ENCODE data around the gene ARAP3.

Gene ARAP3

DNA sequence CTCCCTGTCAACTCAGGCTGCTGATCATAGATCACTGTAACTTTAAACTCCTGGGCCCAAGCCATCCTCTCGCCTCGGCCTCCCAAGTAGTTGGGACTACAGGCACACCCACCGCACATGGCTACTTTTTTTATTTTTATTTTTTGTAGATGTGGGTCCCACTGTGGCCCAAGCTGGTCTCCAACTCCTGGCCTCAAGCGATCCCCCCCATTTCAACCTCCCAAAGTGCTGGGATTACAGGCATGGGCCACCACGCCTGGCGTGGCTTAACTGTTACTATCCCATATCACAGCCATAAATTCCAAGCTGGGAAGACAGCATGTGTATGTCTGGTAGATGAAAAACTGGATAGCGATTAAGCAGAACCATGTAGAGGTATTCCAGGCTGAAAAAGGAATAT, 46.4 kb downstream of the ARAP3 start:
- DNase-seq (ENCODE audit: extremely low read depth, low read depth): no peak
- TF ChIP-seq CTCF (IDR thresholded peaks at IDR 0.05; ENCODE audit: low read depth, low read length, missing control alignments): no peak

DNA sequence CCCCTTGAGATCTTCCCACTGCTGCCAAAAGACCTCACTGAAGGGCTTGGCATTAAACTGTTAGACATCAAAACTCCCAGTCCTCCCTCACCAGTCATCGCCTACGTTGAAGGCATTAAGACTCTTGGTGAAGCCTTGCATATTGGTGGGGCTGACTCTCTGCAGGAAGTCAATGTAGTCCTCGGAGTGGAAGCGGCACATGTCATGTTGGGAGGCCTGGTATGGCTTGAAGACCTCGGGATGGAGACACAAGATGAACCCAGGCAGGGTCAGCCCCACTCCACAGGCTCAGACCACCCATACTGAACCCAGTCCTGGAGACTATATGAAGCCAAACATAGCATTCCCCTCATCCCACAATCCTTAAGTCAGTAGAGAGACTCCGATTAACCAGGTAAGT, 47.3 kb downstream of the ARAP3 start:
- no peak for DNase-seq (ENCODE audit: extremely low read depth, low read depth)
- no peak for TF ChIP-seq CTCF (IDR thresholded peaks at IDR 0.05; ENCODE audit: low read depth, low read length, missing control alignments)
- H3K4me3 ChIP-seq (replicated peaks; ENCODE audit: low read depth, low read length): no peak overlapping the region

More for the DNA sequence above, 46.4 kb downstream of the ARAP3 start:
- H3K4me3 ChIP-seq (replicated peaks; ENCODE audit: low read depth, low read length): peak overlapping the region; percentile 95

DNA sequence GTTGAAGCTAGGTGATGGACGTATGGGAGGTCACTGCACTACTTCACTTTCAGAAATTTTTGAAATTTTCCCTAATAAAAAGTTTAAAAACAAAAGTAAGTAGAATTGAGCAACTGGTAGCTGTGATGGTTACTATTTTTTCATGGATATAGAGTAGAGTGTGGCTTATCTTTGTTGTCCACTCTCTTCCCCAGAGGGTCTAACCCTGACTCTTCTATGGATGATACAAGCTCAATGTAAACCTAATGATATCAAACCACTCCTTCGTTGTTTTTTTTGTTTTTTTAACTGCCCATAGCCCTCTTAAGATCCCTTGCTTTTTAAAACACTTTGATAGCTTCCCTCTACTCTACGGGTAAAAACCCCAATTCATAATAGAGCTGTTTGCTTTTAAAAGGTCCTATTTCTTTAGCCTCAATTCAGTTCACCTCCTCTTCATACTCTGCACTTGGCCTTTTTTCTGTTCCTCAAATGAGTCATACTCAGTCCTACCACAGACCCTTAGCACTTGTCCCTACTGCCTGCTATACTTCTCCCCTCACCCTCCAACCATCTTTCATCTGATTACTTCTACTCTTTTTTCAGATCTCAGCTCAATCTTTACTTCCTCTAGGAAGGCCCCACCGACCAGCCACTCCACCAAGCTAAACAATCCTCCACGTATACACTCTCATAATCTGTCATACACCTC, 48.0 kb downstream of the ARAP3 start:
- no peak for DNase-seq (ENCODE audit: extremely low read depth, low read depth)
- H3K4me3 ChIP-seq (replicated peaks; ENCODE audit: low read depth, low read length): no peak overlapping the region
- no peak for TF ChIP-seq CTCF (IDR thresholded peaks at IDR 0.05; ENCODE audit: low read depth, low read length, missing control alignments)

DNA sequence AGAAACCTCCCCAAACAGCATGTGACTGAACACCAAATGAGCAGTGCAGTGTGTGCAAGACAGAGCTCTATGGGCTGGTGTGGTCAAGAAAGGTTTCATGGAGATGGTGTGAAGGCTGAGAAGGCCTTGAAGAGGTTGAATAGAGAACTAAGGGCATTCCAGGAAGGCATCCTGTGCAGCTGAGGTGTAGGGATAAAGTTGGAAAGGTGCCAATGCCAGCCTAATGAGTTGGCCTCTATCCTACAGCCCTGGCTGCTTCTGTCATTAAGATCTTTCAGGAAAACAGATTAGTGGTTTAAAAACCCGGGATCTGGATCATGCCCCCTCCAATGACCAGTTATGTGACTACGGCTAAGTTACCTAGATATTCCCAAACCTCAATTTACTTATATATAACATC, 49.4 kb downstream of the ARAP3 start:
- no peak for DNase-seq (ENCODE audit: extremely low read depth, low read depth)
- no peak for TF ChIP-seq CTCF (IDR thresholded peaks at IDR 0.05; ENCODE audit: low read depth, low read length, missing control alignments)
- H3K4me3 ChIP-seq (replicated peaks; ENCODE audit: low read depth, low read length): no peak overlapping the region

- no peak for DNase-seq (ENCODE audit: extremely low read depth, low read depth)
- TF ChIP-seq CTCF (IDR thresholded peaks at IDR 0.05; ENCODE audit: low read depth, low read length, missing control alignments): no peak
- H3K4me3 ChIP-seq (replicated peaks; ENCODE audit: low read depth, low read length): no peak overlapping the region
Measured at GRCh38 chr5:141630570-141631140, 51.4 kb downstream of the ARAP3 start.

DNA sequence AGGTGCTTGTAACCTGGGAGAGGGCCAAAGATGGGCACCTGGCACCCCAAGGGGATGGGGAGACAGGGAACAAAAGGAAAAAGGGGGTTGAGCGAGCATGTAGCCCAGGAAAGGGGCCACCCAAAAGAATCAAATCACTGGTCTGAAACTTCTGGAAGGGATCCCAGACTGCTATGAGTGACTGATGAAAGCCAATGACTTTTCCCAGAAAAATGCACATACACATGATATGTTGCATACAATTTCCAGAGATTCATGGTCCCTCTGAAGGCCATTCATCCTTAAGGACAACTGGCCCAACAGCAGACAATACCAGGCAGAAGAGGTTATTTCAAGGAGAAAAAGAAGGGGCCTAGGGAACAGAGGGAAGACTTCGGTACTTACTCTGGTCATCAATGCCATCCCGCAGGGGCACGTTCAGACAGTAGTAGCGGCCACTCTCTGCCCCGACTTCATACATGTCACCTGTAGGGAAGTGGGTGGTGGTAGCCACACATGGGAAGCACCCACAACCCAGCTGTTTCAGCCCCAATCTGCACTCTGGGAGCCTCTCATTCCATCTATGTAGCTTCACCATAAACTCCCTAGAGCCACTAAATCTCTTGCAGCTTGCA, 53.7 kb downstream of the ARAP3 start:
- DNase-seq (ENCODE audit: extremely low read depth, low read depth): no peak
- H3K4me3 ChIP-seq (replicated peaks; ENCODE audit: low read depth, low read length): no peak overlapping the region
- no peak for TF ChIP-seq CTCF (IDR thresholded peaks at IDR 0.05; ENCODE audit: low read depth, low read length, missing control alignments)
